Activated CD4-positive, CD25-positive, alpha-beta regulatory T cell treated with anti-CD3 and anti-CD28 coated beads, Interleukin-2, amount 50 U/mL, for 72 hours (primary cell): Measurements from ENCODE around the gene LILRA5.
"Not testable (repeated sequence)": the region's sequence is repeated elsewhere in the genome, so short reads cannot be mapped to it uniquely, and the experiment has no call there.

Experiments
- DNase-seq: peaks from one replicate; pipeline ENCODE4 v3.0.0; 2021

Gene LILRA5

GRCh38 chr19:54299515-54299914, 13.5 kb downstream of the LILRA5 start:
- DNase-seq = no peak

GRCh38 chr19:54299126-54299498, 13.9 kb downstream of the LILRA5 start:
- DNase-seq = no peak

GRCh38 chr19:54298357-54299125, 14.4 kb downstream of the LILRA5 start:
- no peak for DNase-seq

- no peak for DNase-seq
Observed at GRCh38 chr19:54297759-54298305, 15.1 kb downstream of the LILRA5 start.

- DNase-seq = no peak
Observed at GRCh38 chr19:54294539-54294938, 18.4 kb downstream of the LILRA5 start.

GRCh38 chr19:54289160-54289559, 23.8 kb downstream of the LILRA5 start:
- not testable (repeated sequence) for DNase-seq

GRCh38 chr19:54287456-54287855, 25.5 kb downstream of the LILRA5 start:
- no peak for DNase-seq

GRCh38 chr19:54286283-54286682, 26.7 kb downstream of the LILRA5 start:
- not testable (repeated sequence) for DNase-seq

- not testable (repeated sequence) for DNase-seq
Observed at GRCh38 chr19:54285427-54286056, 27.4 kb downstream of the LILRA5 start.

- no peak for DNase-seq
Observed at GRCh38 chr19:54282686-54283470, 30.1 kb downstream of the LILRA5 start.

- DNase-seq = not testable (repeated sequence)
Observed at GRCh38 chr19:54281729-54282075, 31.3 kb downstream of the LILRA5 start.

- no peak for DNase-seq
Observed at GRCh38 chr19:54281007-54281728, 31.8 kb downstream of the LILRA5 start, which contains the start of gene LILRB2. Gene LILRB2, minus strand, starts transcription at chr19:54281110. Its CDS starts 614 bp downstream, at chr19:54280496.

- not testable (repeated sequence) for DNase-seq
Observed at GRCh38 chr19:54280441-54280840, 32.5 kb downstream of the LILRA5 start.

- not testable (repeated sequence) for DNase-seq
Observed at GRCh38 chr19:54280025-54280424, 32.9 kb downstream of the LILRA5 start.

GRCh38 chr19:54279406-54279962, 33.5 kb downstream of the LILRA5 start:
- no peak for DNase-seq

GRCh38 chr19:54278571-54279195, 34.3 kb downstream of the LILRA5 start:
- DNase-seq = not testable (repeated sequence)

GRCh38 chr19:54278056-54278455, 34.9 kb downstream of the LILRA5 start:
- not testable (repeated sequence) for DNase-seq

GRCh38 chr19:54277111-54277615, 35.8 kb downstream of the LILRA5 start:
- DNase-seq = not testable (repeated sequence)

- DNase-seq = no peak
Observed at GRCh38 chr19:54275951-54276350, 37.0 kb downstream of the LILRA5 start.

- DNase-seq = not testable (repeated sequence)
Observed at GRCh38 chr19:54274516-54274915, 38.5 kb downstream of the LILRA5 start.

GRCh38 chr19:54273821-54274220, 39.1 kb downstream of the LILRA5 start:
- DNase-seq = no peak
